HG03045 (cell line): Measurements from ENCODE around the gene DNAJC15.

Experiments used
- ATAC-seq: cut with Tn5 transposase; IDR thresholded peaks from one replicate; pipeline ENCODE4 v1.9.1; 2021; ENCODE audit warnings: mild to moderate bottlenecking, moderate library complexity; ENCODE audit not compliant: unreplicated experiment

Gene DNAJC15

GRCh38 chr13:43123856-43124255 lies 100.5 kb downstream of the DNAJC15 start:
- no peak for ATAC-seq

GRCh38 chr13:43124490-43124889 lies 101.1 kb downstream of the DNAJC15 start:
- no peak for ATAC-seq

- no peak for ATAC-seq
Observed at GRCh38 chr13:43126420-43126819, 103.0 kb downstream of the DNAJC15 start.

- no peak for ATAC-seq
Observed at GRCh38 chr13:43127103-43127798, 103.9 kb downstream of the DNAJC15 start.

GRCh38 chr13:43127827-43128226 lies 104.4 kb downstream of the DNAJC15 start:
- no peak for ATAC-seq

- no peak for ATAC-seq
Observed at GRCh38 chr13:43128504-43128961, 105.1 kb downstream of the DNAJC15 start.

GRCh38 chr13:43129066-43129465 lies 105.7 kb downstream of the DNAJC15 start:
- ATAC-seq = no peak

GRCh38 chr13:43129511-43130110 lies 106.2 kb downstream of the DNAJC15 start:
- ATAC-seq = no peak

GRCh38 chr13:43132257-43132656 lies 108.9 kb downstream of the DNAJC15 start:
- ATAC-seq = no peak

- ATAC-seq = no peak
Observed at GRCh38 chr13:43132911-43133310, 109.5 kb downstream of the DNAJC15 start.

GRCh38 chr13:43133792-43134191 lies 110.4 kb downstream of the DNAJC15 start:
- ATAC-seq = no peak

- no peak for ATAC-seq
Observed at GRCh38 chr13:43134868-43135267, 111.5 kb downstream of the DNAJC15 start.

GRCh38 chr13:43135516-43135915 lies 112.1 kb downstream of the DNAJC15 start:
- no peak for ATAC-seq

GRCh38 chr13:43136920-43137575 lies 113.7 kb downstream of the DNAJC15 start:
- no peak for ATAC-seq

- no peak for ATAC-seq
Observed at GRCh38 chr13:43139211-43139610, 115.8 kb downstream of the DNAJC15 start.

GRCh38 chr13:43139921-43140320 lies 116.5 kb downstream of the DNAJC15 start:
- ATAC-seq = no peak

- ATAC-seq = no peak
Observed at GRCh38 chr13:43140985-43141384, 117.6 kb downstream of the DNAJC15 start.

GRCh38 chr13:43141685-43142084 lies 118.3 kb downstream of the DNAJC15 start:
- no peak for ATAC-seq

- no peak for ATAC-seq
Observed at GRCh38 chr13:43143591-43143990, 120.2 kb downstream of the DNAJC15 start.

GRCh38 chr13:43145534-43146196 lies 122.3 kb downstream of the DNAJC15 start:
- ATAC-seq = no peak

- ATAC-seq = no peak
Observed at GRCh38 chr13:43146400-43146799, 123.0 kb downstream of the DNAJC15 start.
